Adrenal gland (tissue), 12 donors: ENCODE results near the gene HDDC3. TPM values are rescaled to one million over a fixed set of nuclear protein-coding genes. Genes with fewer than 3 reads are reported as not detected.

ENCODE experiments used
- DNase-seq, 7 donors: peaks; one replicate each; pipeline ENCODE4 v3.0.0-alpha.2; 2019 to 2020
- H3K27ac ChIP-seq, 5 donors: fragments of 200-600 bp; sonication (generic) in 4 of 5; 1 replicate in 3 of 5; 2 replicates in 2 of 5; pipeline versions ENCODE4 v1.5.1 to v1.8.0; 2016 to 2020; ENCODE audit warnings: mild to moderate bottlenecking in 1 of 5
- H3K27me3 ChIP-seq: fragments of 200-600 bp; 2 replicates; pipeline ENCODE4 v1.8.0; 2021
- H3K36me3 ChIP-seq, 2 donors: fragments of 200-600 bp; replicated peaks in 1 of 2; 1 replicate in 1 of 2; 2 replicates in 1 of 2; pipeline versions ENCODE4 v1.5.1 to v1.8.0; 2018 to 2022
- H3K4me1 ChIP-seq, 2 donors: fragments of 200-600 bp; replicated peaks in 1 of 2; 1 replicate in 1 of 2; 2 replicates in 1 of 2; pipeline versions ENCODE4 v1.5.1 to v1.8.0; 2018 to 2021
- H3K4me3 ChIP-seq, 4 donors: fragments of 200-600 bp; sonication (generic) in 3 of 4; one replicate each; pipeline ENCODE4 v1.5.1; 2016 to 2018
- H3K9me3 ChIP-seq, 3 donors: fragments of 200-600 bp; sonication (generic) in 1 of 3; replicated peaks in 1 of 3; 1 replicate in 2 of 3; 2 replicates in 1 of 3; pipeline versions ENCODE4 v1.5.1 to v1.8.0; 2016 to 2021
- CTCF ChIP-seq, 6 experiments: fragments of 450-650 bp in 4 of 6; fragments of 200-600 bp in 2 of 6; sonication (generic) in 1 of 6; IDR thresholded peaks; 1 replicate in 5 of 6; 2 replicates in 1 of 6; pipeline versions ENCODE4 v1.5.1 to v1.8.0; 2016 to 2021; ENCODE audit warnings: antibody characterized with exemption in 6 of 6, mild to moderate bottlenecking in 2 of 6, moderate library complexity in 1 of 6
- POLR2A ChIP-seq, 2 donors: fragments of 450-650 bp; IDR thresholded peaks; one replicate each; pipeline ENCODE4 v1.6.1; 2017; ENCODE audit warnings: antibody characterized with exemption in 2 of 2, mild to moderate bottlenecking in 2 of 2, moderate library complexity in 1 of 2
- WGBS, 4 donors: extraction: QIAGEN DNeasy Blood & Tissue Kit in 2 of 4; methylation state at CpG; one replicate each; pipeline versions ENCODE4 v1.1.5 to v1.1.7; 2013 to 2017; 5-methylcytosine and 5-hydroxymethylcytosine counted together
- intact Hi-C, 2 donors: fragments of 100-400 bp; cut with DNase I; formaldehyde crosslinking; loops; one replicate each; pipeline versions ENCODE4 v1.14.1 to v1.15.0; 2022 to 2023
- polyA plus RNA-seq, 3 donors: library from polyadenylated mRNA; stranded (reverse); fragments of 200-250 nt in 2 of 3; fragments of 350-450 nt in 1 of 3; fragmentation: Illumina TruSeq in 1 of 3; extraction: RNeasy Lipid Tissue Mini Kit (QIAGEN cat#74804) in 1 of 3; gene quantifications; one replicate each; pipeline ENCODE4 v1.2.3, GENCODE V29; 2013 to 2014
- total RNA-seq, 9 donors: library from RNA; depleted of rRNA in 4 of 9; stranded (reverse); fragments of >200 nt in 4 of 9; fragments of 120-200 nt in 1 of 9; fragmentation: NEBNext Ultra II Directional in 1 of 9; extraction: Animal tissue kit (Norgen Biotek cat#: 25700) in 1 of 9; gene quantifications; one replicate each; pipeline versions ENCODE4 v1.1.0 to v1.2.4, GENCODE V29; 2013 to 2023
- donor health status: healthy with polysubstance abuse.
- donor health status: Bipolar disorder and iron deficiency.
- donor health status: DM: yes; HTN: yes; CAD: no.
- donor health status: DM: no; HTN: no; CAD: no.
- donor health status: DM: no; HTN: no; CAD: no.
- donor health status: DM: yes; HTN: yes; CAD: no.

Gene HDDC3
- total and polyA plus RNA-seq, 12 donors: 14.6 to 40.2 (median 27.7) TPM

- H3K9me3 ChIP-seq: no peaks in the 10 kb centered on the region
- H3K27ac ChIP-seq: peak overlapping the region; percentile 90 to 99 (median 94)
- peaks cover 0 to 41% of the 10 kb centered on the region in 2 donors for H3K36me3 ChIP-seq
- intact Hi-C loops: no loop called here
- 72 to 78% (median 72%) methylated on average over 7 to 18 of the region's 18 CpGs for WGBS, 4 donors
- DNase-seq: no peak
- H3K4me3 ChIP-seq: peak overlapping the region in 2 of 4 donors; percentile 10 to 78
- H3K4me1 ChIP-seq: peaks cover 11 to 17% of the 10 kb centered on the region in 2 donors
- H3K27me3 ChIP-seq: no peaks in the 10 kb centered on the region
- TF ChIP-seq CTCF (IDR thresholded peaks at IDR 0.05) (no peak), POLR2A (IDR thresholded peaks at IDR 0.05) (no peak)
Measured at GRCh38 chr15:90903733-90904536, 28.4 kb downstream of the HDDC3 start.

- TF ChIP-seq CTCF (IDR thresholded peaks at IDR 0.05): no peak
- peak in 1 of 2 donors; percentile 65 for TF ChIP-seq POLR2A (IDR thresholded peaks at IDR 0.05)
- Histone ChIP-seq H3K27ac (peak within 1 kb of the TSS; percentile 90 to 99 (median 95)), H3K36me3 (peaks cover 0 to 33% of the 10 kb centered on the region in 2 donors), H3K4me3 (peak within 1 kb of the TSS; percentile 22 to 78 (median 70)), H3K9me3 (no peaks in the 10 kb centered on the region), H3K4me1 (peaks cover 11 to 17% of the 10 kb centered on the region in 2 donors), H3K27me3 (no peaks in the 10 kb centered on the region)
- DNase-seq: peak; percentile 65 to 85 (median 73)
- 1 to 2% (median 1%) methylated on average over 30 to 81 of the region's 81 CpGs for WGBS, 4 donors
- intact Hi-C loops: no loop called here
Measured at GRCh38 chr15:90902840-90903732, 29.3 kb downstream of the HDDC3 start, which contains the start of gene MAN2A2. MAN2A2 (plus strand) TSS chr15:90903302; CDS start chr15:90904208, 906 bp downstream.

GRCh38 chr15:90902040-90902839 lies 30.1 kb downstream of the HDDC3 start:
- intact Hi-C loops: no loop called here
- WGBS, 4 donors: 0 to 2% (median 1%) methylated on average over 16 to 71 of the region's 71 CpGs

More at GRCh38 chr15:90902040-90902839, 30.1 kb downstream of the HDDC3 start:
- peaks cover 11 to 17% of the 10 kb centered on the region in 2 donors for H3K4me1 ChIP-seq
- peak overlapping the region; percentile 87 to 99 (median 95) for H3K27ac ChIP-seq
- H3K4me3 ChIP-seq: peak overlapping the region in 3 of 4 donors; percentile 18 to 78 (median 40)
- H3K36me3 ChIP-seq: peaks cover 0 to 24% of the 10 kb centered on the region in 2 donors
- no peaks in the 10 kb centered on the region for H3K9me3 ChIP-seq
- peak; percentile 73 to 85 (median 81) for DNase-seq
- no peaks in the 10 kb centered on the region for H3K27me3 ChIP-seq
- TF ChIP-seq CTCF (IDR thresholded peaks at IDR 0.05): peak; percentile 47 to 84 (median 80)
- peak; percentile 59 to 77 for TF ChIP-seq POLR2A (IDR thresholded peaks at IDR 0.05)
